ENCODE measurements around the gene ITPR1. TPM values are rescaled to one million over a fixed set of nuclear protein-coding genes. Genes with fewer than 3 reads are reported as not detected.

Gene ITPR1
- total RNA-seq, 1 donor from 2014 or later: 143 TPM

- CTCF ChIA-PET: interaction anchor here (0.8 kb wide), 1 partner anchor 8 kb away, joined by 3 read pairs; no protein-coding TSS in a partner anchor
- TF ChIP-seq, protein P1, sequence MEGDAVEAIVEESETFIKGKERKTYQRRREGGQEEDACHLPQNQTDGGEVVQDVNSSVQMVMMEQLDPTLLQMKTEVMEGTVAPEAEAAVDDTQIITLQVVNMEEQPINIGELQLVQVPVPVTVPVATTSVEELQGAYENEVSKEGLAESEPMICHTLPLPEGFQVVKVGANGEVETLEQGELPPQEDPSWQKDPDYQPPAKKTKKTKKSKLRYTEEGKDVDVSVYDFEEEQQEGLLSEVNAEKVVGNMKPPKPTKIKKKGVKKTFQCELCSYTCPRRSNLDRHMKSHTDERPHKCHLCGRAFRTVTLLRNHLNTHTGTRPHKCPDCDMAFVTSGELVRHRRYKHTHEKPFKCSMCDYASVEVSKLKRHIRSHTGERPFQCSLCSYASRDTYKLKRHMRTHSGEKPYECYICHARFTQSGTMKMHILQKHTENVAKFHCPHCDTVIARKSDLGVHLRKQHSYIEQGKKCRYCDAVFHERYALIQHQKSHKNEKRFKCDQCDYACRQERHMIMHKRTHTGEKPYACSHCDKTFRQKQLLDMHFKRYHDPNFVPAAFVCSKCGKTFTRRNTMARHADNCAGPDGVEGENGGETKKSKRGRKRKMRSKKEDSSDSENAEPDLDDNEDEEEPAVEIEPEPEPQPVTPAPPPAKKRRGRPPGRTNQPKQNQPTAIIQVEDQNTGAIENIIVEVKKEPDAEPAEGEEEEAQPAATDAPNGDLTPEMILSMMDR (IDR thresholded peaks at IDR 0.05): no peak
- Mint-ChIP-seq H3K27me3 (no peaks in the 10 kb centered on the region), H3K36me3 (ENCODE audit: low read depth) (peaks cover 56% of the 10 kb centered on the region), H3K9me3 (peaks cover 2% of the 10 kb centered on the region), H3K27ac (peak overlapping the region; percentile 60), H3K4me1 (peaks cover 59% of the 10 kb centered on the region), H3K4me3 (no peak overlapping the region)
- intact Hi-C loops (cut with micrococcal nuclease): no loop called here
- no peak for DNase-seq
- POLR2A ChIA-PET: interaction anchor here (0.6 kb wide), 1 partner anchor 589 kb away, joined by 4 read pairs; no protein-coding TSS in a partner anchor
- ATAC-seq (ENCODE audit: low read depth): no peak
These were observed 58.0 kb downstream of the ITPR1 start for GRCh38 chr3:4551051-4551711.

GRCh38 chr3:4551794-4552442, 58.8 kb downstream of the ITPR1 start:
- Mint-ChIP-seq H3K27me3 (no peaks in the 10 kb centered on the region), H3K4me3 (no peak overlapping the region), H3K4me1 (peaks cover 55% of the 10 kb centered on the region), H3K27ac (no peak overlapping the region), H3K9me3 (peaks cover 8% of the 10 kb centered on the region), H3K36me3 (ENCODE audit: low read depth) (peaks cover 60% of the 10 kb centered on the region)
- CTCF ChIA-PET: interaction anchor here (0.9 kb wide), 1 partner anchor 80 kb away, joined by 3 read pairs; no protein-coding TSS in a partner anchor
- ATAC-seq (ENCODE audit: low read depth) (no peak), DNase-seq (no peak)
- POLR2A ChIA-PET: no interaction called here
- intact Hi-C loops (cut with micrococcal nuclease): no loop called here
- TF ChIP-seq, protein P1 (IDR thresholded peaks at IDR 0.05): no peak

- ChIA-PET CTCF (interaction anchor here (0.9 kb wide), 1 partner anchor 79 kb away, joined by 3 read pairs; no protein-coding TSS in a partner anchor), POLR2A (no interaction called here)
- intact Hi-C loops (cut with micrococcal nuclease): no loop called here
- H3K27me3 Mint-ChIP-seq: no peaks in the 10 kb centered on the region
- H3K36me3 Mint-ChIP-seq (ENCODE audit: low read depth): peaks cover 61% of the 10 kb centered on the region
- DNase-seq (no peak), ATAC-seq (ENCODE audit: low read depth) (no peak)
- peaks cover 48% of the 10 kb centered on the region for H3K4me1 Mint-ChIP-seq
- peak overlapping the region; percentile 10 for H3K27ac Mint-ChIP-seq
- TF ChIP-seq, protein P1 (IDR thresholded peaks at IDR 0.05): no peak
- H3K4me3 Mint-ChIP-seq: no peak overlapping the region
- H3K9me3 Mint-ChIP-seq: peaks cover 14% of the 10 kb centered on the region
These were observed 59.7 kb downstream of the ITPR1 start for GRCh38 chr3:4552811-4553210.

- TF ChIP-seq, protein P1 (IDR thresholded peaks at IDR 0.05): no peak
- Mint-ChIP-seq H3K27ac (no peak overlapping the region), H3K36me3 (ENCODE audit: low read depth) (peaks cover 35% of the 10 kb centered on the region), H3K4me3 (no peak overlapping the region), H3K27me3 (no peaks in the 10 kb centered on the region), H3K9me3 (peaks cover 13% of the 10 kb centered on the region), H3K4me1 (peaks cover 29% of the 10 kb centered on the region)
- intact Hi-C loops (cut with micrococcal nuclease): loop anchor here (2.0 kb wide), 1 partner anchor 15 kb away; no protein-coding TSS in a partner anchor
- ATAC-seq (ENCODE audit: low read depth) (no peak), DNase-seq (no peak)
- ChIA-PET CTCF (interaction anchor here (0.7 kb wide), 1 partner anchor 10 kb away, joined by 4 read pairs; no protein-coding TSS in a partner anchor), POLR2A (no interaction called here)
These were observed 68.5 kb downstream of the ITPR1 start for GRCh38 chr3:4561661-4562060.

DNA sequence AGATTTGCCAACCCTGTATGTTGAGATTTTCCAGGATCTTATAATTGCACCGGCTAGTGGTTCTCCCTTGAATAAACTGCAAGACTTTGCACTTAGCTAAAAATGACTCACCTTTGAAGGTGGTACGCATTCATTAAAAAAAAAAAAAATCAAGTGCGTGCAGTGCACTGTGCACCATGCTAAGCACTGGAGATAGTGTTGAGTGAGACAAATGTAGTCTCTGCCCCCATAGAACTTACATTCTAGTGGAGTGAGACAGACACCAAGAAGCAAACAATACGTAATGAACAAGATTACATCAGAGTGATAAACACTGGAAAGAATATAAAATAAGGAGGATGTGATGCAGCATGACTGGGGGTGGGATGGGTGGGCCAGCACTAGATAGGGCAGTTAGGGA, 69.4 kb downstream of the ITPR1 start:
- no peak for ATAC-seq (ENCODE audit: low read depth)
- peaks cover 34% of the 10 kb centered on the region for H3K4me1 Mint-ChIP-seq
- TF ChIP-seq, protein P1 (IDR thresholded peaks at IDR 0.05): no peak
- H3K4me3 Mint-ChIP-seq: no peak overlapping the region
- no peak for DNase-seq
- H3K27me3 Mint-ChIP-seq: no peaks in the 10 kb centered on the region
- intact Hi-C loops (cut with micrococcal nuclease): no loop called here
- POLR2A ChIA-PET: no interaction called here
- H3K36me3 Mint-ChIP-seq (ENCODE audit: low read depth): peaks cover 31% of the 10 kb centered on the region
- peaks cover 5% of the 10 kb centered on the region for H3K9me3 Mint-ChIP-seq
- CTCF ChIA-PET: no interaction called here
- H3K27ac Mint-ChIP-seq: no peak overlapping the region

All from activated B cell treated with CpG ODN at 0.5 μM for 24 hours (primary cell).